HG02623 (cell line): ENCODE data around the gene INHBB.

Experiments used
- ATAC-seq: cut with Tn5 transposase; IDR thresholded peaks from one replicate; pipeline ENCODE4 v1.9.1; 2021; ENCODE audit warnings: moderate library complexity; ENCODE audit not compliant: unreplicated experiment

INHBB gene

GRCh38 chr2:120395221-120396012 is 49.5 kb downstream of the INHBB start:
- no peak for ATAC-seq

- no peak for ATAC-seq
Observed at GRCh38 chr2:120396013-120396860, 50.3 kb downstream of the INHBB start.

GRCh38 chr2:120396861-120397811 is 51.2 kb downstream of the INHBB start:
- no peak for ATAC-seq

DNA sequence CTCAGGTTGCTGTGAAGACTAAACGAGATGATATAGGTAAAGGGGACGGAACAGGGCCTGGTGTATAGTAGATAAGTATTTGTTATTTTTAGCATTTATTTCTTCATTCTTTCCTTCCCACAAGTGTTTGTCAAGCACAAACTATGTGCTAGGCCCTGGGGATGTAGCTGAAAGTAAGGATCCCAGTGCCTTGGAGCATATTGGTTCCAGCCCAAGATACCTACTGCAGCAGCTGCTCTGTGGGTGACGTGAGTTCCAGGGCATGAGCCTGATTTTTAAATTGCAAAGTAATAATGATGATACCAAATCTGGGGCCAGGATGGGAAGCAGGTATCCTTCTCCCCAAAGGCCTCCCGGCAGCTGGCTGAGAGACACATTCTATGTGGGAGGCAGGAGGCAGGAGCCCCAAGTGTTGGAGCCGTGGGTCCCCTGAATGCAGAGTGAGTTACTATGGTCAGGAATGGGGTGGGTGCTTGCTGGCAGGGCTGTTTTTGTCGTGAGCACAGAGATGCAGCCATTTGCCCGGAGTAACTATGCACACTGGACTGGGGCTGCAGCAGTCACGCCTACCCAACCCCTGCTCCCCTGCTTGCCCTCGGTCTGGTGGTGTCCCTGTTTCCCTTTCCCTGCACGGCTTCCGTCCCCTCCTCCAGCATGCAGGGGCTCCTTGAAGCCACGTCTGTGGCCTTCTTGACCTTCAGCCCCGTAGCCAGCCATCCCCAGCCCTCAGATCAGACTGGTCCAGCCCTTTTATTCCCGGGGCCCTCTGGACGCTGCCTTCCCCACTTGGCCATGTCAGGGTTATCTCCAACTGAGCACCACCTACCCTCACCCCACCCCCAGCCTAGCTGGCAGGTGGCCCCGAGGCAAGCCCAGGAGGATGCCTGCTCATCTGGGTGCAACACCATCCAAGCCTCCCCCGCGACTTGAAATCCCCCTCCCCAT is 52.4 kb downstream of the INHBB start:
- ATAC-seq, result no peak

DNA sequence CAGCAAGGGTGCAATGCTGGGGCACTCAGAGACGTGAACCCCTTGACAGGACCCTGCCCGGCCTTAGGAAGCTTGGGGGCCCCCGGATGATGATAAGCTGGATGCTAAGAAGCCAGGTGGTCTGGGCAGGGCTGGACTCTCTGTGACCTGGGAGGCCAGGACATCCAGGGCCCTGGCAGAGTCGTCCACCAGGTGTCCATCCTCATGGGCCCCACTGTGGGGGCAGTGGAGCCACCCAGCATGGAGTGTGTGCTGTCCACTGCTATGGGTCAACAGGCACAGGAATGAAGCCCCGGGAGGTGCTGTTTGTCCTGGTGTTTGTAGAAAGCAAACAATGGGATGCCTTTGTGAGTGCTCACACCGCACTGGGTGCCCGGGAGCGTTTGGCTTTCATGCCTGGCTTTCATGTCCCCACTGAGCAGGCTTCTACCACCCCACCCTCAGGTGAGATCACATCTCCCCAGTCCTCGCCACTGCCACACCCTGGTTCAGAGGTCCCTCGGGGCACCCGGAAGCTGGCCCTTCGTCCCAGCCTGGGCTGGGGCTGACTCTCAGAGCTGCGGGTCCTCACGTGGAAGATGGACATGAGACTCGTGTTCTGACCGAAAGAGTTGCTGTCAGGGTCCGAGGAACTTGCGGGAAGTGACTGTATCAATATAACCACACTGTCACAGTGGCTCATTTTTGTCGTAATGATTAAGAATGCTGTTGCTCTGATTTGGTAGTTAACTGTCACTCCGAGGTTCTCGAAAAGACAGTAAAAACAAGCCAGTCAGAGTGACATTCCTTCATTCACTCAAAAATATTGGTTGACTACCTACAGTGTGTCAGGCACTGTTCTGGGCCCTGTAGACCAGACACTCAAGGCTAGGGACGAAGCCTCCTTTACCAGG is 53.3 kb downstream of the INHBB start:
- no peak for ATAC-seq

DNA sequence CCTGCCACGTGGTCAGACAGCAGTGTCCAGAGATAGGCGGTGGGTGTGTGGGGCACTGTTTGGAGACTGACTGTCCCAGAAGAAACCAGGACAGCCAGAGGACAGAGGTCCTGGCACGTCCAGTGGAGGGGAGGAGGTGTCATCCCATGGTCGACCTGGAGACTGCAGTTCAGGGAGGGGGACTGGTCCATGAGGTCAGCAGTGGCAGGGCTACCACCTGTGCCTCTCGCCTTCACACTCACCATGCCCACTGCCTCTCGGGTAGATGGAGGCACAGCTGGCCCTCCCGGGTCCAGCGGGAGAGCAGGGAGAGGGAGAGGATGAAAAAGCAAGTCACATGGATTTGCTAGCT is 53.9 kb downstream of the INHBB start:
- no peak for ATAC-seq

GRCh38 chr2:120400551-120400950 is 54.6 kb downstream of the INHBB start:
- no peak for ATAC-seq
